HG03066 (cell line): Measurements from ENCODE around the gene SAMSN1.
"Not testable (repeated sequence)": the region's sequence is repeated elsewhere in the genome, so short reads cannot be mapped to it uniquely, and the experiment has no call there.

Experiments
- ATAC-seq: cut with Tn5 transposase; IDR thresholded peaks from one replicate; pipeline ENCODE4 v1.9.1; 2021; ENCODE audit warnings: low read depth; ENCODE audit not compliant: unreplicated experiment

Gene SAMSN1

GRCh38 chr21:14533499-14534428 is 12.4 kb downstream of the SAMSN1 start:
- ATAC-seq: peak; percentile 83

- ATAC-seq: no peak
These were observed 14.3 kb downstream of the SAMSN1 start for GRCh38 chr21:14531757-14532316.

GRCh38 chr21:14530592-14530991 is 15.5 kb downstream of the SAMSN1 start:
- ATAC-seq: no peak

- no peak for ATAC-seq
These were observed 17.3 kb downstream of the SAMSN1 start for GRCh38 chr21:14528815-14529214.

- no peak for ATAC-seq
These were observed 18.1 kb downstream of the SAMSN1 start for GRCh38 chr21:14527696-14528652.

GRCh38 chr21:14526836-14527695 is 19.0 kb downstream of the SAMSN1 start:
- ATAC-seq: no peak

- ATAC-seq: no peak
These were observed 19.9 kb downstream of the SAMSN1 start for GRCh38 chr21:14526199-14526598.

- peak; percentile 86 for ATAC-seq
These were observed 22.9 kb downstream of the SAMSN1 start for GRCh38 chr21:14523234-14523633.

GRCh38 chr21:14522736-14523135 is 23.4 kb downstream of the SAMSN1 start:
- no peak for ATAC-seq

- ATAC-seq: no peak
These were observed 25.6 kb downstream of the SAMSN1 start for GRCh38 chr21:14520535-14520934.

- ATAC-seq: no peak
These were observed 27.1 kb downstream of the SAMSN1 start for GRCh38 chr21:14519000-14519399.

GRCh38 chr21:14513804-14514203 is 32.3 kb downstream of the SAMSN1 start:
- no peak for ATAC-seq

GRCh38 chr21:14506859-14507457 is 39.2 kb downstream of the SAMSN1 start:
- ATAC-seq: not testable (repeated sequence)

- ATAC-seq: no peak
These were observed 45.2 kb downstream of the SAMSN1 start for GRCh38 chr21:14500873-14501272.

GRCh38 chr21:14499316-14499715 is 46.8 kb downstream of the SAMSN1 start:
- ATAC-seq: no peak

GRCh38 chr21:14497825-14498224 is 48.3 kb downstream of the SAMSN1 start:
- no peak for ATAC-seq

GRCh38 chr21:14495075-14495474 is 51.0 kb downstream of the SAMSN1 start:
- ATAC-seq: no peak

GRCh38 chr21:14494181-14494580 is 51.9 kb downstream of the SAMSN1 start:
- not testable (repeated sequence) for ATAC-seq

- ATAC-seq: no peak
These were observed 52.4 kb downstream of the SAMSN1 start for GRCh38 chr21:14493731-14494130.

GRCh38 chr21:14492931-14493330 is 53.2 kb downstream of the SAMSN1 start:
- no peak for ATAC-seq
